Left hindlimb (tissue), 1 donor: ENCODE measurements around the gene ABCA6.

ENCODE experiments used
- DNase-seq: peaks from one replicate; pipeline ENCODE4 v3.0.0-alpha.2; 2018

The ABCA6 gene

GRCh38 chr17:69047368-69048263 is 94.1 kb downstream of the ABCA6 start:
- no peak for DNase-seq

- DNase-seq, result no peak
These were observed 95.4 kb downstream of the ABCA6 start for GRCh38 chr17:69046121-69046807.

- DNase-seq, result no peak
These were observed 96.0 kb downstream of the ABCA6 start for GRCh38 chr17:69045646-69046045.

- no peak for DNase-seq
These were observed 97.3 kb downstream of the ABCA6 start for GRCh38 chr17:69044371-69044770.

GRCh38 chr17:69043098-69043734 is 98.5 kb downstream of the ABCA6 start:
- no peak for DNase-seq

- DNase-seq, result no peak
These were observed 99.4 kb downstream of the ABCA6 start for GRCh38 chr17:69042308-69042707.

GRCh38 chr17:69031839-69032238 is 109.9 kb downstream of the ABCA6 start:
- no peak for DNase-seq

GRCh38 chr17:69030169-69030568 is 111.5 kb downstream of the ABCA6 start:
- no peak for DNase-seq
